ENCODE measurements around the gene C3.

DNA sequence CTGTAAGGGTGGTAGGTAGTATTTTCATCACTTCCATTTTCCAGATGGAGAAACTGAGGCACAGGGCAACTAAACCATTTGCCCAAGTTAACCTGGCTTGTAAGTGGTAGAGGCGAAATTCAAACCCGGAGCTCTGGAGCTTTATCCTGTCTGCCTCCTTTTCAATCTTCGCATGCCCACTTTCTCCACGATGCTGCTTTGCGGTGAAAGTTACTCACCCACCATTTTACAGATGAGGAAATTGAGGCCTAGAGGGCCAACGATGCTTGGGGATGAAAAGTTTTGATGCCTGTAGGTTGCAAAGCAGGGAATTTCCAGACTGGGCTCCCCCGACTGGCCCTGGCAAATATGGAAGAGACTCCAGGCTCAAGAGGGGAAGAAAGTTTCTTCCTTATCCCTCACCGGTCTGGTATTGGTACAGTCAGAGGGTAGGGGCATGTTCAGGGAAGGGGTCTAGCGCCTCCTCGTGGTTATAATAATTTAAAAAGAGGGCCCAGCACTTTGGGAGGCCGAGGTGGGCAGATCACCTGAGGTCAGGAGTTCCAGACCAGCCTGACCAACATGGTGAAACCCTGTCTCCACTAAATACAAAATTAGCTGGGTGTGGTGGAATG is 48.7 kb upstream of the C3 start:
- TF ChIP-seq, protein P1, sequence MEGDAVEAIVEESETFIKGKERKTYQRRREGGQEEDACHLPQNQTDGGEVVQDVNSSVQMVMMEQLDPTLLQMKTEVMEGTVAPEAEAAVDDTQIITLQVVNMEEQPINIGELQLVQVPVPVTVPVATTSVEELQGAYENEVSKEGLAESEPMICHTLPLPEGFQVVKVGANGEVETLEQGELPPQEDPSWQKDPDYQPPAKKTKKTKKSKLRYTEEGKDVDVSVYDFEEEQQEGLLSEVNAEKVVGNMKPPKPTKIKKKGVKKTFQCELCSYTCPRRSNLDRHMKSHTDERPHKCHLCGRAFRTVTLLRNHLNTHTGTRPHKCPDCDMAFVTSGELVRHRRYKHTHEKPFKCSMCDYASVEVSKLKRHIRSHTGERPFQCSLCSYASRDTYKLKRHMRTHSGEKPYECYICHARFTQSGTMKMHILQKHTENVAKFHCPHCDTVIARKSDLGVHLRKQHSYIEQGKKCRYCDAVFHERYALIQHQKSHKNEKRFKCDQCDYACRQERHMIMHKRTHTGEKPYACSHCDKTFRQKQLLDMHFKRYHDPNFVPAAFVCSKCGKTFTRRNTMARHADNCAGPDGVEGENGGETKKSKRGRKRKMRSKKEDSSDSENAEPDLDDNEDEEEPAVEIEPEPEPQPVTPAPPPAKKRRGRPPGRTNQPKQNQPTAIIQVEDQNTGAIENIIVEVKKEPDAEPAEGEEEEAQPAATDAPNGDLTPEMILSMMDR (IDR thresholded peaks at IDR 0.05), result peak in 1 of 4 experiments; percentile 25
- TF ChIP-seq POLR2A (IDR thresholded peaks at IDR 0.05), result no peak
- TF ChIP-seq POLR2AphosphoS5 (IDR thresholded peaks at IDR 0.05), result no peak
- no peak for TF ChIP-seq EP300 (IDR thresholded peaks at IDR 0.05)
